Progenitor cell of endocrine pancreas (in vitro differentiated cells): ENCODE results near the gene MYL2. TPM values are rescaled to one million over a fixed set of nuclear protein-coding genes. Genes with fewer than 3 reads are reported as not detected.
A peak's percentile ranks its signal among the peaks of the same experiment; 100 is the strongest.

Experiments used
- DNase-seq: peaks from one replicate; pipeline ENCODE4 v3.0.0; 2021; ENCODE audit warnings: low spot score; ENCODE audit not compliant: unreplicated experiment
- H3K27ac Mint-ChIP-seq: 2 replicates; pipeline ENCODE4 v1.8.0; 2021; ENCODE audit warnings: mild to moderate bottlenecking, moderate library complexity, mixed read lengths
- H3K27me3 Mint-ChIP-seq: 2 replicates; pipeline ENCODE4 v1.8.0; 2021; ENCODE audit warnings: mixed read lengths
- H3K36me3 Mint-ChIP-seq: 2 replicates; pipeline ENCODE4 v1.8.0; 2022; ENCODE audit warnings: mixed read lengths; ENCODE audit not compliant: insufficient read depth
- H3K4me1 Mint-ChIP-seq: 2 replicates; pipeline ENCODE4 v1.8.0; 2021; ENCODE audit warnings: low read depth, mixed read lengths
- H3K4me3 Mint-ChIP-seq: 2 replicates; pipeline ENCODE4 v1.8.0; 2021; ENCODE audit warnings: low read depth, mild to moderate bottlenecking, moderate library complexity, mixed read lengths
- H3K9me3 Mint-ChIP-seq: 2 replicates; pipeline ENCODE4 v1.8.0; 2021; ENCODE audit warnings: low read depth, mixed read lengths
- total RNA-seq: library from RNA; stranded (reverse); gene quantifications from 2 replicates; pipeline ENCODE4 v1.2.1, GENCODE V29; 2021
- TF ChIP-seq, protein P1 (sequence below): fragments of 200-600 bp; sonication (generic); IDR thresholded peaks from one replicate; pipeline ENCODE4 v1.5.0; 2021; ENCODE audit warnings: antibody characterized with exemption, mild to moderate bottlenecking; ENCODE audit not compliant: unreplicated experiment

Gene MYL2
- total RNA-seq, 1 donor from 2014 or later, result not detected

DNA sequence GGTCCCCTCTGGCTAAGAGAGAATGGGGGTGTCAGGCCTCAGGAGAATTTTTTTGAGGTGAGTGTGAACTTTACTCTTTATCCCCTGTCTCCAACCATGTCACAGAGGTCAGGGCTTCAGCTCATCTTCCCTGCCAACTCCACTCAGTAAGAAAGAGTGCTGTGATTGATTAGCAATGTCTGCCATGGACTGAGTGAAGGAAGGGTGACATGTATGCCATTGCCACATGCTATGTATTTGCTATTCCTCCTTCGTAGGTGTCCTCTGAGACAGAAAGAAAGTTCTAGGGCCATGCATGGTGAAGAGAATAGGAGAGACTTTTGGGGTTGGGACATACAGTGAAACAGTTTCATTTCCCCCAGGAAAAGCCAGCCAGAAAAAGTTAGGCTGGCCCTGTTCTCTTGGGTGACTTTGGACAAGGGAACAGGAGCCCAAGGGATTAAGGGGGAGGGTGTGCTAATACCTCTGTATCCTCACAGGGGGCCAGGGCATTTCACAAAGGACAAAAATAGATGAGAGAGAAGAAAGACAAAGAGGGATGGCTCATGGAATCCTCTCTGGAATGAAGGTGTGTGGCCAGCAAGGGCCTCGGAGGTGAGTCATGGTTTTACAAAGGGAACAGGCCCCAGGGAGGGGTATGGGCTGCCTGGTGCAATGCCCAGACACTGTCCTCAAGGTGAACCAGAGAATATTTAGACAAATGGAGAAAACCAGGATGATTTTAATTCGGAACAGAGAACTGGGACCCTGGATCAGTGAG, 13.9 kb upstream of the MYL2 start:
- peaks cover 19% of the 10 kb centered on the region for H3K27me3 Mint-ChIP-seq
- H3K4me1 Mint-ChIP-seq, result no peaks in the 10 kb centered on the region
- H3K9me3 Mint-ChIP-seq, result no peaks in the 10 kb centered on the region
- no peak overlapping the region for H3K4me3 Mint-ChIP-seq
- TF ChIP-seq, protein P1, sequence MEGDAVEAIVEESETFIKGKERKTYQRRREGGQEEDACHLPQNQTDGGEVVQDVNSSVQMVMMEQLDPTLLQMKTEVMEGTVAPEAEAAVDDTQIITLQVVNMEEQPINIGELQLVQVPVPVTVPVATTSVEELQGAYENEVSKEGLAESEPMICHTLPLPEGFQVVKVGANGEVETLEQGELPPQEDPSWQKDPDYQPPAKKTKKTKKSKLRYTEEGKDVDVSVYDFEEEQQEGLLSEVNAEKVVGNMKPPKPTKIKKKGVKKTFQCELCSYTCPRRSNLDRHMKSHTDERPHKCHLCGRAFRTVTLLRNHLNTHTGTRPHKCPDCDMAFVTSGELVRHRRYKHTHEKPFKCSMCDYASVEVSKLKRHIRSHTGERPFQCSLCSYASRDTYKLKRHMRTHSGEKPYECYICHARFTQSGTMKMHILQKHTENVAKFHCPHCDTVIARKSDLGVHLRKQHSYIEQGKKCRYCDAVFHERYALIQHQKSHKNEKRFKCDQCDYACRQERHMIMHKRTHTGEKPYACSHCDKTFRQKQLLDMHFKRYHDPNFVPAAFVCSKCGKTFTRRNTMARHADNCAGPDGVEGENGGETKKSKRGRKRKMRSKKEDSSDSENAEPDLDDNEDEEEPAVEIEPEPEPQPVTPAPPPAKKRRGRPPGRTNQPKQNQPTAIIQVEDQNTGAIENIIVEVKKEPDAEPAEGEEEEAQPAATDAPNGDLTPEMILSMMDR, result no peak
- DNase-seq, result no peak
- no peaks in the 10 kb centered on the region for H3K36me3 Mint-ChIP-seq
- no peak overlapping the region for H3K27ac Mint-ChIP-seq

- H3K9me3 Mint-ChIP-seq, result no peaks in the 10 kb centered on the region
- peaks cover 19% of the 10 kb centered on the region for H3K27me3 Mint-ChIP-seq
- H3K36me3 Mint-ChIP-seq, result no peaks in the 10 kb centered on the region
- H3K4me3 Mint-ChIP-seq, result no peak overlapping the region
- TF ChIP-seq, protein P1, result no peak
- no peak overlapping the region for H3K27ac Mint-ChIP-seq
- no peak for DNase-seq
- H3K4me1 Mint-ChIP-seq, result no peaks in the 10 kb centered on the region
These were observed 13.1 kb upstream of the MYL2 start for GRCh38 chr12:110933326-110933974.

DNA sequence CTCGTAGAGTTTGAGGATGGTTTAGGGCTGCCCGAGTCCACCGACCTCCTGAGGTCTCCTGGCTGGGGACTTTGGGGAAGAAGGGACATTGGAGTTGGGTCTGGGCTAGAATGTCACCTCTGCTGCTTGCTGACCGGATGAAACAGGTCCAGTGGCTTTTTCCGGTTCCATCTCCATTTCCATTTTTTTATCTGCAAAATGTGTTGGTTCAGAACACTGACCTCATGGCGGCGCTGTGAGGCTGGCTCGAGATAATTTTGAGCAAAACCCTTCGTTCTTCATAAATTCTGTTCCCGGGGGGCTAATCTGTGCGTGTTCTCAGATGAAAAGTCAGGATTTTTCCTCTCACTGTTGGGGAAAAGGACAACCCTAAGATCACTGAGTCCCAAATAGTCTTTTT, 11.7 kb upstream of the MYL2 start:
- no peak for DNase-seq
- H3K4me3 Mint-ChIP-seq, result no peak overlapping the region

GRCh38 chr12:110931315-110931728, 10.9 kb upstream of the MYL2 start:
- TF ChIP-seq, protein P1, result no peak
- no peak for DNase-seq
- peaks cover 9% of the 10 kb centered on the region for H3K27me3 Mint-ChIP-seq
- no peak overlapping the region for H3K4me3 Mint-ChIP-seq
- H3K9me3 Mint-ChIP-seq, result no peaks in the 10 kb centered on the region
- no peak overlapping the region for H3K27ac Mint-ChIP-seq
- H3K4me1 Mint-ChIP-seq, result no peaks in the 10 kb centered on the region
- no peaks in the 10 kb centered on the region for H3K36me3 Mint-ChIP-seq

More for the DNA sequence above, 11.7 kb upstream of the MYL2 start:
- H3K27ac Mint-ChIP-seq, result no peak overlapping the region
- TF ChIP-seq, protein P1, result peak; percentile 51
- H3K9me3 Mint-ChIP-seq, result no peaks in the 10 kb centered on the region
- peaks cover 15% of the 10 kb centered on the region for H3K27me3 Mint-ChIP-seq
- H3K4me1 Mint-ChIP-seq, result no peaks in the 10 kb centered on the region
- no peaks in the 10 kb centered on the region for H3K36me3 Mint-ChIP-seq

DNA sequence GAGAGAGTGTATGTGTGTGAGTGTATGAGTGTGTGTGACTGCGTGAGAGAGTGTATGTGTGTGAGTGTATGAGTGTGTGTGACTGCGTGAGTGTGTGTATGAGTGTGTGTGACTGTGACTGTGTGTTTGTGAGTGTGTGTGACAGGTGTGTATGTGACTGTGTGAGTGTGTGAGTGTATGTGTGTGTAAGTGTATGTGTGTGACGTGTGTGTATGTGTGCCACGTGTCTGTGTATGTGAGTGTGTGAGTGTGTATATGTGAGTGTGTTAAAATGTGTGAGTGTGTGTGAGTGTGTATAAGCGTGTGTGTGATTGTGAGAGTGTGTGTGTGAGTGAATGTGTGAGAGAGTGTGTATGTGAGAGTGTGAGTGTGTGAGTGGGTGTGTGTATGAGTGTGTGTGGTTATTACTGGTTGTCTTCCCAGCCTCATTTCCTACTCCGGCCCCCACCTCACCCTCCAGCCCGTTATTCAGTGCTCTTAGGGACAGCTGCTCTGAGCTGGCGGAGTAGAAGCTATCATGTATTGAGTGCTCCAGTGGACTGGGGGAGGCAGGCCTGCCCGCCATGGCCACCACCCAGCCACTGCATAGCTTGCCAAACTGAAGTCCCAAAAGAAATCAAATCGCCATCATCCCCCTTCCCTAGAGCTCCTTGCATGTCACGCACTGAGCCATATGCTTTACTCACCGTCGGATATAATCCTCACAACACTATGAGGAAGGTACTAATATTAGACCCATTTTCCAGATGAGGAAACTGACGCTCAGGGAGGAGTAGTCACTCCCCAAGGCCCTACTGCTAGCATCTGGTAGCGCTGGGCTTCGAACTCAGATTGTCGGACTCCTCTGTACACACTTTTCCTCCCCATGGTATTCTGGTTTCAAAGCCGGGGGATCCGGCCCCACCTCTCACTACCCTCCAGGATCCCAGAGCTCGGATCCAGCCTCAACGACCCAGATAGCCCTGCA, 10.3 kb upstream of the MYL2 start:
- Mint-ChIP-seq H3K36me3 (no peaks in the 10 kb centered on the region), H3K27me3 (peaks cover 9% of the 10 kb centered on the region), H3K4me1 (no peaks in the 10 kb centered on the region), H3K27ac (no peak overlapping the region), H3K9me3 (no peaks in the 10 kb centered on the region), H3K4me3 (no peak overlapping the region)
- TF ChIP-seq, protein P1, result no peak
- no peak for DNase-seq
